SIG-M5 (cell line): Measurements from ENCODE around the gene SLC17A8.
"Not testable (repeated sequence)": the region's sequence is repeated elsewhere in the genome, so short reads cannot be mapped to it uniquely, and the experiment has no call there.

Experiments used
- DNase-seq: peaks from one replicate; lab custom pipeline; 2025; lab: John Stamatoyannopoulos, UW

Gene SLC17A8

GRCh38 chr12:100427078-100427477 lies 70.2 kb downstream of the SLC17A8 start:
- DNase-seq = no peak

- not testable (repeated sequence) for DNase-seq
Observed at GRCh38 chr12:100430251-100430650, 73.4 kb downstream of the SLC17A8 start.

DNA sequence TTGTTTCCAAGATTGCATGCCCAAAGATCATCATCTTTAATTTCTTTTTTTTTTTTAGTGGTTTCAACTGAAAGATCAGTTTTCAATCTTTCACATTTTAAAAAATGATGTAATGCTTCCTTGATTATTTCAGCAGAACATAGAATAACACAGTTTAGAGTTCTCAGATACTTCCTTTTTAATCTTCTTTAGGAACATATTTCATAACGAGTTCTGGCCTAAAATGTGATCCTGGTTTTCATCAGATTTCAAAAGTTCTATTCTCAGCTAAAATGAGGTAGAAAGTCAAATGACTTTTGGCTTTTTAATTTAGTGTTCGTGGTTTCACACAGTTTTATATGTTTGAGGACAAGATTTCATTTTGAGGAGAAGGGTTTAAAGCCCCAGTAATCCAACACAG lies 76.8 kb downstream of the SLC17A8 start:
- no peak for DNase-seq

DNA sequence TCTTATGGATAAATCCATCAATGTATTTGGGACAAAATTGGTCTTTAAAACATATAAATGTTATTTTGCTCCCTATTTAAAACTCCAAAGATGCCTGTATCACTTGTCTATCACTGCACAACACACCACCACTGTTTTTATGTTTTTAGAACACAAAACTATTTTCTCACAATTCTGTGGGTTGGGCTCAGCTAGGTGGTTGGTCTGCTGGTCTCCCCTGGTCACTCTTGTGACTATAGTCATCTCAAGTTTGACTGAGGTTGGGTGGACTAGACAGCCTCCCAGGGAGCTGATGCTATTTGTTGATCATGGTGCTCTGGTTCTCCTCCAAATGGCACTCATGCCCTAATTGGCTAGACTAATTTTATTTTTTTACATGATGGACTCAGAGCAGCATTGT lies 77.3 kb downstream of the SLC17A8 start:
- DNase-seq = no peak

DNA sequence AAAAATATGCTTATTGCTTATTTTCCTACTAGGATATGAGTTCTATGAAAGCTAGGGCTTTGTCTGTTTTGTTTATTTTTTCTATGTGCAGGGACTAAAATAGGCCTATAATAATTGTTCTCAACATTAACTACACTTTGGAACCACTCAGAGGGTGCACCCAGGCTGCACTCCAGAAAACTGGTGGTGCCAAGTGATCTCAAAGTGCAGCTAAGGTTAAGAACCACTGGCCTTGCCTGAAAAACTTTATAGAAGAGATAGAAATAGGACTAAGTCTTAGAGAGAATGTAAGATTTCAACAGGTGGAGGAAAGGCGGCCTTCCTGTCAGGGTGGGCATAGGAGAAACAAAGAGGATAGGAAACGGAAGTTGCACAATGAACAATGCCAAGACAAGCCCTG lies 79.1 kb downstream of the SLC17A8 start:
- DNase-seq = no peak

GRCh38 chr12:100437038-100437841 lies 80.4 kb downstream of the SLC17A8 start:
- DNase-seq = no peak

DNA sequence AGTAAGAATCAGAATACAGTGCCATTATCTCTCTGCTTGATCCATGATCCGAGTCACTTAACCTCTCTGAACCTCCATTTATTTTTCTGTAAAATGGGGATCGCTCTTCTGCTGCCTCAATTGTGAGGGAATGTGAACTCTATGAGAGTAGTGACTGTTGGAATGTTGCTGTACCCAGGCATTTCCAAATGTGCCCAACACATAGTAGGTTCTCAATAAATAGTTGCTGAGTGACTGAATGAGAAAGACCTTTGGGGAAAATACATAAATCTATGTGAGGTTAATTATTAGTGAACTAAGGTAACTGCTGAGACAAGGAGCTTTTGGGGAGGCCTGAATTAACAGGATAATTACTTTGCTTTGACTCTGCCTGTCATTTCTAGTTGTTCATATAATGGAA lies 82.9 kb downstream of the SLC17A8 start:
- DNase-seq = no peak

DNA sequence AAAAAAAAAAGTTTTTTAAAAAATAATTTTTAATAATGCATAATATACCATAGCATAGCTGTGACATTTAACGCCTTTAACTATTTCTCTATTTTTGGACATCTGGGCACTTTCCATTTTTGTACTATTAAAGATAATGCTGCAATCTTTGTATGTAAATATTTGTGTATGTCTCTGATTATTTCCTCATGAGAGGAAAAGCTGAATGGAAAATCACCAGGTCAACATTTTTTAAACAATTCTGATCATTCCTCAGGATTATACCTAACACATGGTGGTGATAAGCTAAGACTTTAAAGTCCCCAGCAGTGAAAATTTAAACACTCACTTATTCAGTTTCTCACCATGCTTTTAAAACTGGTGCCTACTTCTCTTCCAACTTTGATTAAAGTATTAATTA lies 85.5 kb downstream of the SLC17A8 start:
- DNase-seq = no peak

GRCh38 chr12:100443434-100443833 lies 86.6 kb downstream of the SLC17A8 start:
- DNase-seq = no peak

DNA sequence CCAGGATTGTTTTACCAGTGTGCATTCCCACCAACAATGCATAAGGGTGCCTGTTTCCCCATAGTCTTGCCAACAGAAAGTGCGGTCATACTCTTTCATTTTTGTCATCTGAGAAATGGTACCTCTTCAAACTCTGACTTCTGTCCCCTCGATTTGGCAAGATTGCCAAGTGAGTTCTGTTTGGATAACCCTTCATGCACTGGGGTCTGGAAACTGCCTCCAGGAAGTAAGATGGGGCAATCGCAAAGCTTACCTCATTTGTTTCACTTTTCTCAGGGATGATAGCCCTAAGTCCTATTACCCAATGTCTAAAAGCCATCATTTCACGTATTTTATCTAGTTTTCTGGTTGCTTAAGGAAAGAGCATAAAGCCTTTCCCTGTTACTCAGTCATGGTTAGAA lies 88.2 kb downstream of the SLC17A8 start:
- DNase-seq = no peak

- DNase-seq = no peak
Observed at GRCh38 chr12:100447381-100447780, 90.5 kb downstream of the SLC17A8 start.

GRCh38 chr12:100448656-100449055 lies 91.8 kb downstream of the SLC17A8 start:
- no peak for DNase-seq

DNA sequence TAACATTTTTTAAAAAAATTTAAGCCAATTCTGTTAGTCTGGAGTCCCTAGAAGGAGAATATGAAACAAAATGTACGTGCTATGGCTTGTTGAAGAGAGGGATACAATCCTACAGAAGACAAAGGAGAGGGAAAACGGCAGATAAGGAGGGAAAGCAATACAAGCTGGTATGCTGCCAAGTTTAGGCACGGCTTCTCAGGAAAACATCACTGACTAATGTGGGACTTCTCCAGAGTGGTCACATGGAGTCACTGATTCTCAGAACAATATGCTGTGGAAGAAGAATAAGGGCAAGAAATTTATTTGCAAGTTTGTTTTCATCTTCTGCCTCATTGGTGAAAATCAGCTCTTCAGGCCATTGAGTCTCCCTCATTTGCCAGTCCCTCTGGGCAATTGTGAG lies 93.9 kb downstream of the SLC17A8 start:
- DNase-seq = no peak

- DNase-seq = no peak
Observed at GRCh38 chr12:100453951-100454350, 97.1 kb downstream of the SLC17A8 start.

DNA sequence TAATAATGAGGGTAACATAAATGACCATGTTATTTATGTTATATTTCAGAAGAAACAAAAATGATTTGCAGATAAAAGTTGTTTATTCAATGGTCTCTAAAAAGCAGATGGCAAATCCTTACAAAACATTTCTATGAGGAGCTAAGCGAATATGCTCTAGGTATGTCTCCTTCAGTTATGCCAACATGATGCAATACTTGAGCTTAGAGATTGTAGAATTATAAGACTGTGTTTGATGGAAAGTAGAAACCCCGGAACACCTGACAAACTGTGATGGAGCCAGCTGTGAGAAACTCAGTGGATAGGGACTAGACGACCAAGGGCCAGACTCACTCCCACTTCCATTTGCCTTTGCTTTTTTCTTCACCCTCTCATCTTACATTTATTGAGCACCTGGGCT lies 99.0 kb downstream of the SLC17A8 start:
- DNase-seq = no peak

- DNase-seq = no peak
Observed at GRCh38 chr12:100458191-100458590, 101.3 kb downstream of the SLC17A8 start.

DNA sequence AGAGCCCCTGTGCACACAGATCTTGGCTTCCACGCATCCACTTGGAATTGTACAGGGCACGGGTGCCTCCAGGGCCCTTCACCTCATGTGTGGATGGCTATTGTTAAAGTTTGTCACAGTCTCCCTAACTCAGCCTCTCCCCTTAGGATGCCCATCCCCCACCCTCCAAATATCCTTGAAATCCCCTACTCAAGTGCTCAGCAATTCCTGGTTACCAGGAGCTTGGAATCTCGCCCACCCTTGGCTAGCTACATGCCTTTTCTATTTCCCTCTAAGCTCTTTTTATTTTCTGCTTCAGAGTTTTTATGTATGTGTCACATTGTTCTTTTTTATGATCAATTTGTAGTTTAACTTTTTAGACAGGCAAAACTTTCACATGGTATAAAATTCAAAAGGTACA lies 103.8 kb downstream of the SLC17A8 start:
- DNase-seq = no peak

GRCh38 chr12:100461330-100461973 lies 104.6 kb downstream of the SLC17A8 start:
- no peak for DNase-seq

DNA sequence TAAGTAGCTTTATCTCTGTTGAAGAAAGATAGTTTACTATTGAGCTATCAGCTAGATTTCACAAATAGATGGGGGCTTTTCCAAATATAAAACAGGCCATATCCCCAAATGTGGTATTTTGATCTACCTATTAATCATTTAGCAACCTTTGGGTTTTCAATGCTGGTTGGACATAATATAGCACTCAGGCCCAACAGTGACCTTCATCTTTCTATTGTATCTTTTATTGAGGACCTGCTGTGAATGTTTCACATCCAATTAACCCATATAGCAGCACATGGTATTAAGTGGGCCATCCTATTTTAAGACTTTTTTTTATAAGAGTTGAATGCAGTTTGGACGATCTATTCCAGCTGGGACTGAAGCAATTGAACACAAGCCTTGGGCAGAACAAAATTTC lies 106.8 kb downstream of the SLC17A8 start:
- no peak for DNase-seq

DNA sequence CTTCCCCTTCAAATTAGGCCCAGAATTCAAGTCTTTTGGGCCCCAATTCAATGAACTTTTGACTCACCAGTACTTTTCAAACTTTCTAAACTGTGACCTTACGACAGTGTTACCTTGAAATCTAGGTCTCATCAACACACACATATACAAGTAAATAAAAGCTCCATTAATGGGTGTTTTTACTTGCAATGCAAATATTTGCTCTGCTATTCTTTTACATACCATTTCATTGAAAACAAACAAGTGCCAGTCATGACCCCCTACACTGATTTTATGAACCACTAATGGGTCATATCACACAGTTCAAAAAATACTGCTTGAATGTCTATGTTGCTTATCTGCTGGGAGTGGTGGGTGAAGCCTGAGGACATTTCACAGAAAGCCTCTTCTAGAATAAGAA lies 107.7 kb downstream of the SLC17A8 start:
- DNase-seq = no peak

- no peak for DNase-seq
Observed at GRCh38 chr12:100468126-100468525, 111.3 kb downstream of the SLC17A8 start.
